Uterus (tissue), 4 donors: Measurements from ENCODE around the gene DOCK3. TPM values are rescaled to one million over a fixed set of nuclear protein-coding genes. Genes with fewer than 3 reads are reported as not detected.
A peak's percentile ranks its signal among the peaks of the same experiment; 100 is the strongest.

Experiments
- DNase-seq, 2 donors: peaks; one replicate each; pipeline ENCODE4 v3.0.0-alpha.2; 2019 to 2020
- H3K27ac ChIP-seq, 2 donors: fragments of 200-600 bp; sonication (generic); 1 replicate in 1 of 2; 2 replicates in 1 of 2; pipeline ENCODE4 v1.5.1; 2016 to 2018
- H3K27me3 ChIP-seq, 2 donors: fragments of 200-600 bp; sonication (generic); one replicate each; pipeline ENCODE4 v1.5.1; 2018 to 2019; ENCODE audit warnings: control low read depth in 1 of 2
- H3K36me3 ChIP-seq, 2 donors: fragments of 200-600 bp; sonication (generic); one replicate each; pipeline ENCODE4 v1.5.1; 2019; ENCODE audit warnings: control low read depth in 1 of 2
- H3K4me1 ChIP-seq, 2 donors: fragments of 200-600 bp; sonication (generic); one replicate each; pipeline ENCODE4 v1.5.1; 2018 to 2019; ENCODE audit warnings: control low read depth in 1 of 2
- H3K4me3 ChIP-seq, 2 donors: fragments of 200-600 bp; sonication (generic); 1 replicate in 1 of 2; 2 replicates in 1 of 2; pipeline ENCODE4 v1.5.1; 2018 to 2019; ENCODE audit warnings: mild to moderate bottlenecking in 1 of 2
- H3K9me3 ChIP-seq, 2 donors: fragments of 200-600 bp; sonication (generic); one replicate each; pipeline ENCODE4 v1.5.1; 2019; ENCODE audit warnings: control low read depth in 1 of 2
- CTCF ChIP-seq, 4 experiments: fragments of 200-600 bp in 2 of 4; fragments of 450-650 bp in 2 of 4; sonication (generic) in 2 of 4; IDR thresholded peaks; one replicate each; pipeline ENCODE4 v1.5.1; 2016 to 2019; ENCODE audit warnings: antibody characterized with exemption in 4 of 4, mild to moderate bottlenecking in 2 of 4, moderate library complexity in 1 of 4
- POLR2A ChIP-seq, 2 donors: fragments of 450-650 bp; IDR thresholded peaks; one replicate each; pipeline ENCODE4 v1.6.1; 2016; ENCODE audit warnings: antibody characterized with exemption in 2 of 2, mild to moderate bottlenecking in 1 of 2, moderate library complexity in 1 of 2
- intact Hi-C: fragments of 100-400 bp; cut with DNase I; formaldehyde crosslinking; loops from one replicate; pipeline ENCODE4 v1.15.1; 2023; ENCODE audit warnings: low total_unique reads
- total RNA-seq, 4 donors: library from RNA; depleted of rRNA in 3 of 4; stranded (reverse); fragments of >200 nt in 3 of 4; gene quantifications; one replicate each; pipeline versions ENCODE4 v1.1.0 to v1.2.4, GENCODE V29; 2014 to 2023
- donor health status: DM: yes; HTN: yes; CAD: no.

Gene DOCK3
- total RNA-seq, 4 donors from 2014 or later = under 0.01 to 1.6 (median 0.46) TPM

DNA sequence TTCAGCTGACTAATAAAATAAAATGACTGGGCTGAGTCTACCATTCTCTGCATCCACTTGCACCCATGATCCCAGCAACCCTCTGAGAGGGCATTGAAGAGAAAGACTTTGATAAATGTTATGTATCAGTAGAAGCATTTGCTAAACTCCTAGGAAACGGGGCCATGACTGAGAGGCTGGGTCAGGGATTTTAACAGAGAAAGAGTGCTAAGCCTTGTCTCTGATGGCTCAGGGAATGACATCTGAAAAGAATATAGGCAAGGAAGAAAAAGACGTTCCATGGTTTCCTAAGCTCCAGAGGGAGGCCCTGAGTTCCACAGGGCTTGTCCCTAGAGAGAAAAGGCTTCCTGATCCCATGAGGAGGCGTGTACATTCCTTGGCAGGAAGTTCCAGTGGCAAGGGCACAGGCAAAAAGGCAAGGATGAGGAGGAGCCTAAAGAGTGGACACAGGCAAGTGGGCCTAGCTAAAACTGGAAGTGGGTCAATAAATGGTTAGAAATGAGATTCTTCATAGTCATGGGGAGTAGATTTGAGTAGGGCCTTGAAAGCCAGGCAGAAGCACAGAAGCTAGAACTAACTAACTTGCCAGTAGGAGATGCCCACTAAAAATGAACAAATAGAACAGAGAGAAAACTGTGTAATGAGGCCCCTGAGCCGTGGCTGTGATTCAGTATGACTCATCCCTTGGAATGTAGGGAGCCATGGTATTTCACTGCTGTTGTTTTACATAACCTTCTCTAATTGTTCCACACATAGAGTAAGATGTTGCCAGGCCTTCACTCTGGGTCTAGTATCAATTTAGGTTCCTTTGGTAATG is 665.5 kb downstream of the DOCK3 start:
- Histone ChIP-seq H3K9me3 (no peaks in the 10 kb centered on the region), H3K27me3 (no peaks in the 10 kb centered on the region), H3K4me1 (no peaks in the 10 kb centered on the region), H3K36me3 (no peaks in the 10 kb centered on the region), H3K4me3 (no peak overlapping the region), H3K27ac (peak overlapping the region; percentile 20 to 31)
- intact Hi-C loops = no loop called here
- TF ChIP-seq POLR2A (IDR thresholded peaks at IDR 0.05) (no peak), CTCF (IDR thresholded peaks at IDR 0.05) (no peak)
- peak in 1 of 2 donors; percentile 25 for DNase-seq

GRCh38 chr3:51340989-51341636 is 666.4 kb downstream of the DOCK3 start:
- Histone ChIP-seq H3K4me1 (no peaks in the 10 kb centered on the region), H3K27me3 (no peaks in the 10 kb centered on the region), H3K9me3 (no peaks in the 10 kb centered on the region), H3K27ac (peak overlapping the region in 1 of 2 donors; percentile 20), H3K4me3 (no peak overlapping the region), H3K36me3 (no peaks in the 10 kb centered on the region)
- no peak for DNase-seq
- TF ChIP-seq CTCF (IDR thresholded peaks at IDR 0.05) (no peak), POLR2A (IDR thresholded peaks at IDR 0.05) (no peak)
- intact Hi-C loops = no loop called here

GRCh38 chr3:51343918-51344687 is 669.4 kb downstream of the DOCK3 start:
- TF ChIP-seq CTCF (IDR thresholded peaks at IDR 0.05) (no peak), POLR2A (IDR thresholded peaks at IDR 0.05) (no peak)
- H3K4me3 ChIP-seq = no peak overlapping the region
- intact Hi-C loops = no loop called here
- DNase-seq = no peak
- no peaks in the 10 kb centered on the region for H3K4me1 ChIP-seq
- no peak overlapping the region for H3K27ac ChIP-seq
- H3K36me3 ChIP-seq = no peaks in the 10 kb centered on the region
- H3K9me3 ChIP-seq = no peaks in the 10 kb centered on the region
- H3K27me3 ChIP-seq = no peaks in the 10 kb centered on the region

GRCh38 chr3:51350751-51351150 is 676.0 kb downstream of the DOCK3 start:
- DNase-seq = no peak

More at GRCh38 chr3:51350751-51351150, 676.0 kb downstream of the DOCK3 start:
- no peaks in the 10 kb centered on the region for H3K9me3 ChIP-seq
- TF ChIP-seq CTCF (IDR thresholded peaks at IDR 0.05) (no peak), POLR2A (IDR thresholded peaks at IDR 0.05) (no peak)
- no peaks in the 10 kb centered on the region for H3K4me1 ChIP-seq
- intact Hi-C loops = no loop called here
- no peak overlapping the region for H3K27ac ChIP-seq
- H3K4me3 ChIP-seq = no peak overlapping the region
- no peaks in the 10 kb centered on the region for H3K27me3 ChIP-seq
- no peaks in the 10 kb centered on the region for H3K36me3 ChIP-seq
